CD4-positive, alpha-beta memory T cell (primary cell): Measurements from ENCODE around the gene TCF7. TPM values are rescaled to one million over a fixed set of nuclear protein-coding genes. Genes with fewer than 3 reads are reported as not detected.
A peak's percentile ranks its signal among the peaks of the same experiment; 100 is the strongest.

ENCODE experiments used
- CTCF ChIA-PET: fragments of 350-600 bp; sonication (Branson Sonifier 250); formaldehyde crosslinking; loops from one replicate; lab custom pipeline; 2021; ENCODE audit warnings: inconsistent platforms; ENCODE audit not compliant: partially characterized antibody; lab: Charles Lee
- POLR2A ChIA-PET: fragments of 350-600 bp; sonication (Branson Sonifier 250); formaldehyde crosslinking; loops from one replicate; lab custom pipeline; 2021; ENCODE audit not compliant: partially characterized antibody; lab: Charles Lee
- DNase-seq, 5 donors: peaks; one replicate each; pipeline versions ENCODE4 v3.0.0 to v3.0.0-alpha.2; 2020 to 2022; ENCODE audit warnings: mixed read lengths in 1 of 5
- H3K27ac ChIP-seq: one replicate; pipeline ENCODE4 v1.7.0; 2013; ENCODE audit warnings: low read depth, low read length
- H3K27me3 ChIP-seq: 2 replicates; pipeline ENCODE4 v1.7.0; 2013; ENCODE audit warnings: mild to moderate bottlenecking, low read length, moderate library complexity; ENCODE audit not compliant: insufficient read depth
- H3K36me3 ChIP-seq: 2 replicates; pipeline ENCODE4 v1.7.0; 2013; ENCODE audit warnings: mild to moderate bottlenecking, low read length, moderate library complexity; ENCODE audit not compliant: insufficient read depth
- H3K4me1 ChIP-seq: 2 replicates; pipeline ENCODE4 v1.7.0; 2013; ENCODE audit warnings: mild to moderate bottlenecking, low read length, moderate library complexity; ENCODE audit not compliant: insufficient read depth
- H3K4me3 ChIP-seq, 2 donors: one replicate each; pipeline ENCODE4 v1.7.0; 2013; ENCODE audit warnings: low read length in 2 of 2, mild to moderate bottlenecking in 1 of 2
- H3K9me3 ChIP-seq, 2 donors: one replicate each; pipeline ENCODE4 v1.7.0; 2013; ENCODE audit warnings: low read length in 2 of 2, control low read depth in 1 of 2; ENCODE audit not compliant: control insufficient read depth in 1 of 2
- H3K27ac Mint-ChIP-seq, 7 donors: one replicate each; pipeline ENCODE4 v1.8.0; 2020 to 2021; ENCODE audit warnings: mixed read lengths in 7 of 7, mild to moderate bottlenecking in 6 of 7, inconsistent platforms in 3 of 7, moderate library complexity in 3 of 7
- H3K27me3 Mint-ChIP-seq, 2 donors: one replicate each; pipeline ENCODE4 v1.8.0; 2020 to 2021; ENCODE audit warnings: mixed read lengths in 2 of 2
- H3K36me3 Mint-ChIP-seq, 2 donors: one replicate each; pipeline ENCODE4 v1.8.0; 2020 to 2021; ENCODE audit warnings: mixed read lengths in 2 of 2, inconsistent platforms in 1 of 2, mild to moderate bottlenecking in 1 of 2
- H3K4me1 Mint-ChIP-seq, 4 donors: one replicate each; pipeline ENCODE4 v1.8.0; 2020 to 2021; ENCODE audit warnings: mixed read lengths in 4 of 4, mild to moderate bottlenecking in 1 of 4
- H3K4me3 Mint-ChIP-seq, 8 donors: one replicate each; pipeline ENCODE4 v1.8.0; 2020 to 2021; ENCODE audit warnings: mixed read lengths in 8 of 8, mild to moderate bottlenecking in 7 of 8, moderate library complexity in 6 of 8, inconsistent platforms in 3 of 8
- H3K9me3 Mint-ChIP-seq, 8 donors: one replicate each; pipeline ENCODE4 v1.8.0; 2020 to 2021; ENCODE audit warnings: mixed read lengths in 8 of 8, mild to moderate bottlenecking in 5 of 8, inconsistent platforms in 3 of 8, moderate library complexity in 1 of 8
- intact Hi-C: fragments of 100-400 bp; cut with micrococcal nuclease; formaldehyde crosslinking; loops from one replicate; pipeline ENCODE4 v1.15.1; 2023
- polyA plus RNA-seq, 2 donors: library from polyadenylated mRNA; unstranded; fragments of 300-500 nt; fragmentation: Illumina TruSeq; gene quantifications; one replicate each; pipeline ENCODE4 v1.2.3, GENCODE V29; 2021
- total RNA-seq, 2 experiments: library from RNA; stranded (reverse); gene quantifications; one replicate each; pipeline ENCODE4 v1.2.3, GENCODE V29; 2021

The TCF7 gene
- total and polyA plus RNA-seq, 4 experiments from 2014 or later, result 102 to 841 (median 622) TPM

GRCh38 chr5:134084022-134084565 lies 30.4 kb upstream of the TCF7 start:
- H3K4me3 Mint-ChIP-seq, result peak overlapping the region in 2 of 8 donors; percentile 35 to 45
- H3K27me3 Mint-ChIP-seq, result no peaks in the 10 kb centered on the region
- ChIA-PET POLR2A (interaction anchor here (0.9 to 3.8 kb wide), 3 partner anchors 11 to 20 kb away, joined by 4 to 29 read pairs (median 9); no protein-coding TSS in a partner anchor), CTCF (interaction anchor here (1.0 to 3.7 kb wide), 4 partner anchors 10 to 44 kb away, joined by 3 to 25 read pairs (median 4); no protein-coding TSS in a partner anchor)
- no peak for DNase-seq
- Histone ChIP-seq H3K4me3 (no peak overlapping the region), H3K4me1 (peaks cover 93% of the 10 kb centered on the region), H3K9me3 (no peaks in the 10 kb centered on the region), H3K36me3 (no peaks in the 10 kb centered on the region), H3K27me3 (no peaks in the 10 kb centered on the region), H3K27ac (no peak overlapping the region)
- H3K4me1 Mint-ChIP-seq, result peaks cover 55 to 88% (median 73%) of the 10 kb centered on the region in 4 donors
- H3K9me3 Mint-ChIP-seq, result peaks cover 0 to 1% (median 0%) of the 10 kb centered on the region in 8 donors
- intact Hi-C loops, result no loop called here
- peak overlapping the region in 6 of 7 donors; percentile 30 to 90 (median 66) for H3K27ac Mint-ChIP-seq
- H3K36me3 Mint-ChIP-seq, result peaks cover 0 to 1% of the 10 kb centered on the region in 2 donors

- Mint-ChIP-seq H3K27me3 (no peaks in the 10 kb centered on the region), H3K4me1 (peaks cover 50 to 88% (median 72%) of the 10 kb centered on the region in 4 donors), H3K36me3 (peaks cover 0 to 1% of the 10 kb centered on the region in 2 donors), H3K9me3 (no peaks in the 10 kb centered on the region), H3K4me3 (no peak overlapping the region), H3K27ac (peak overlapping the region in 5 of 7 donors; percentile 9 to 83 (median 56))
- peaks cover 93% of the 10 kb centered on the region for H3K4me1 ChIP-seq
- no peak for DNase-seq
- H3K27ac ChIP-seq, result no peak overlapping the region
- POLR2A ChIA-PET, result interaction anchor here (0.9 to 3.8 kb wide), 3 partner anchors 12 to 41 kb away, joined by 4 to 29 read pairs (median 6); no protein-coding TSS in a partner anchor
- CTCF ChIA-PET, result interaction anchor here (0.9 to 3.7 kb wide), 4 partner anchors 9 to 45 kb away, joined by 3 to 25 read pairs (median 4); no protein-coding TSS in a partner anchor
- H3K36me3 ChIP-seq, result no peaks in the 10 kb centered on the region
- no peaks in the 10 kb centered on the region for H3K9me3 ChIP-seq
- no peak overlapping the region for H3K4me3 ChIP-seq
- intact Hi-C loops, result no loop called here
- H3K27me3 ChIP-seq, result no peaks in the 10 kb centered on the region
Observed at GRCh38 chr5:134084570-134084969, 29.9 kb upstream of the TCF7 start.

GRCh38 chr5:134085411-134085810 lies 29.1 kb upstream of the TCF7 start:
- Mint-ChIP-seq H3K27ac (peak overlapping the region in 3 of 7 donors; percentile 35 to 94 (median 47)), H3K4me1 (peaks cover 52 to 88% (median 72%) of the 10 kb centered on the region in 4 donors), H3K36me3 (peaks cover 0 to 1% of the 10 kb centered on the region in 2 donors), H3K27me3 (no peaks in the 10 kb centered on the region), H3K4me3 (no peak overlapping the region), H3K9me3 (peaks cover 0 to 2% (median 0%) of the 10 kb centered on the region in 8 donors)
- POLR2A ChIA-PET, result interaction anchor here (1.1 to 6.8 kb wide), 6 partner anchors 12 to 45 kb away, joined by 3 to 31 read pairs (median 7); no protein-coding TSS in a partner anchor
- Histone ChIP-seq H3K9me3 (no peaks in the 10 kb centered on the region), H3K36me3 (no peaks in the 10 kb centered on the region), H3K27ac (no peak overlapping the region), H3K4me3 (no peak overlapping the region), H3K4me1 (peaks cover 93% of the 10 kb centered on the region), H3K27me3 (no peaks in the 10 kb centered on the region)
- CTCF ChIA-PET, result interaction anchor here (0.9 to 3.7 kb wide), 2 partner anchors 8 to 46 kb away, joined by 3 to 25 read pairs; no protein-coding TSS in a partner anchor
- intact Hi-C loops, result no loop called here
- DNase-seq, result no peak

GRCh38 chr5:134086225-134086942 lies 28.1 kb upstream of the TCF7 start:
- ChIA-PET POLR2A (interaction anchor here (0.7 to 6.8 kb wide), 8 partner anchors 13 to 91 kb away, joined by 3 to 31 read pairs (median 6); partner anchors contain the start of gene SKP1), CTCF (interaction anchor here (1.0 to 3.7 kb wide), 3 partner anchors 43 to 47 kb away, joined by 4 to 25 read pairs (median 5); no protein-coding TSS in a partner anchor)
- peak overlapping the region; percentile 52 for H3K27ac ChIP-seq
- H3K27ac Mint-ChIP-seq, result peak overlapping the region; percentile 94 to 99 (median 97)
- H3K27me3 ChIP-seq, result no peaks in the 10 kb centered on the region
- H3K36me3 ChIP-seq, result no peaks in the 10 kb centered on the region
- peaks cover 0 to 2% (median 0%) of the 10 kb centered on the region in 8 donors for H3K9me3 Mint-ChIP-seq
- peak overlapping the region in 1 of 2 donors; percentile 8 for H3K4me3 ChIP-seq
- H3K27me3 Mint-ChIP-seq, result no peaks in the 10 kb centered on the region
- no peaks in the 10 kb centered on the region for H3K9me3 ChIP-seq
- peaks cover 98% of the 10 kb centered on the region for H3K4me1 ChIP-seq
- peaks cover 60 to 94% (median 78%) of the 10 kb centered on the region in 4 donors for H3K4me1 Mint-ChIP-seq
- peak in 2 of 5 donors; percentile 30 to 33 for DNase-seq
- intact Hi-C loops, result loop anchor here (2.0 kb wide), 1 partner anchor 48 kb away; no protein-coding TSS in a partner anchor
- peaks cover 0 to 1% of the 10 kb centered on the region in 2 donors for H3K36me3 Mint-ChIP-seq
- H3K4me3 Mint-ChIP-seq, result peak overlapping the region; percentile 12 to 88 (median 72)

- no peaks in the 10 kb centered on the region for H3K27me3 Mint-ChIP-seq
- H3K36me3 Mint-ChIP-seq, result peaks cover 0 to 1% of the 10 kb centered on the region in 2 donors
- peak overlapping the region; percentile 68 to 88 (median 76) for H3K4me3 Mint-ChIP-seq
- H3K27me3 ChIP-seq, result no peaks in the 10 kb centered on the region
- H3K9me3 Mint-ChIP-seq, result peaks cover 0 to 2% (median 0%) of the 10 kb centered on the region in 8 donors
- H3K27ac ChIP-seq, result peak overlapping the region; percentile 52
- H3K36me3 ChIP-seq, result no peaks in the 10 kb centered on the region
- ChIA-PET POLR2A (interaction anchor here (0.7 to 6.8 kb wide), 6 partner anchors 13 to 90 kb away, joined by 3 to 31 read pairs (median 6); partner anchors contain the start of gene SKP1), CTCF (interaction anchor here (1.0 to 3.7 kb wide), 3 partner anchors 43 to 47 kb away, joined by 4 to 25 read pairs (median 5); no protein-coding TSS in a partner anchor)
- DNase-seq, result peak; percentile 82 to 92 (median 89)
- peak overlapping the region in 1 of 2 donors; percentile 12 for H3K4me3 ChIP-seq
- peak overlapping the region; percentile 94 to 99 (median 97) for H3K27ac Mint-ChIP-seq
- peaks cover 61 to 94% (median 78%) of the 10 kb centered on the region in 4 donors for H3K4me1 Mint-ChIP-seq
- no peaks in the 10 kb centered on the region for H3K9me3 ChIP-seq
- H3K4me1 ChIP-seq, result peaks cover 98% of the 10 kb centered on the region
- intact Hi-C loops, result loop anchor here (1.0 to 2.0 kb wide), 3 partner anchors 16 to 48 kb away; partner anchors contain the start of gene TCF7
Observed at GRCh38 chr5:134086943-134087305, 27.6 kb upstream of the TCF7 start.

GRCh38 chr5:134088291-134088690 lies 26.2 kb upstream of the TCF7 start:
- DNase-seq, result no peak
- Mint-ChIP-seq H3K27me3 (no peaks in the 10 kb centered on the region), H3K9me3 (peaks cover 0 to 2% (median 0%) of the 10 kb centered on the region in 8 donors), H3K27ac (peak overlapping the region in 5 of 7 donors; percentile 94 to 98 (median 95)), H3K4me1 (peaks cover 65 to 98% (median 82%) of the 10 kb centered on the region in 4 donors), H3K4me3 (peak overlapping the region in 4 of 8 donors; percentile 48 to 77 (median 52)), H3K36me3 (peaks cover 0 to 7% of the 10 kb centered on the region in 2 donors)
- ChIA-PET CTCF (interaction anchor here (2.7 to 3.1 kb wide), 2 partner anchors 15 to 49 kb away, joined by 10 to 15 read pairs; no protein-coding TSS in a partner anchor), POLR2A (interaction anchor here (2.0 to 6.8 kb wide), 3 partner anchors 13 to 48 kb away, joined by 4 to 58 read pairs (median 31); no protein-coding TSS in a partner anchor)
- Histone ChIP-seq H3K4me1 (peaks cover 98% of the 10 kb centered on the region), H3K9me3 (no peaks in the 10 kb centered on the region), H3K27me3 (no peaks in the 10 kb centered on the region), H3K27ac (peak overlapping the region; percentile 45), H3K4me3 (no peak overlapping the region), H3K36me3 (no peaks in the 10 kb centered on the region)
- intact Hi-C loops, result no loop called here
